22Rv1 (cell line): ENCODE data around the gene F10.

ENCODE experiments used
- ZFX ChIP-seq: fragments of 450-650 bp; IDR thresholded peaks from 2 replicates; pipeline ENCODE4 v1.6.1; 2017; ENCODE audit warnings: antibody characterized with exemption, borderline replicate concordance
- TF ChIP-seq, protein P1 (sequence below): fragments of 450-650 bp; IDR thresholded peaks from 2 replicates; pipeline ENCODE4 v1.5.1; 2017; ENCODE audit warnings: mild to moderate bottlenecking

- TF ChIP-seq, protein P1, sequence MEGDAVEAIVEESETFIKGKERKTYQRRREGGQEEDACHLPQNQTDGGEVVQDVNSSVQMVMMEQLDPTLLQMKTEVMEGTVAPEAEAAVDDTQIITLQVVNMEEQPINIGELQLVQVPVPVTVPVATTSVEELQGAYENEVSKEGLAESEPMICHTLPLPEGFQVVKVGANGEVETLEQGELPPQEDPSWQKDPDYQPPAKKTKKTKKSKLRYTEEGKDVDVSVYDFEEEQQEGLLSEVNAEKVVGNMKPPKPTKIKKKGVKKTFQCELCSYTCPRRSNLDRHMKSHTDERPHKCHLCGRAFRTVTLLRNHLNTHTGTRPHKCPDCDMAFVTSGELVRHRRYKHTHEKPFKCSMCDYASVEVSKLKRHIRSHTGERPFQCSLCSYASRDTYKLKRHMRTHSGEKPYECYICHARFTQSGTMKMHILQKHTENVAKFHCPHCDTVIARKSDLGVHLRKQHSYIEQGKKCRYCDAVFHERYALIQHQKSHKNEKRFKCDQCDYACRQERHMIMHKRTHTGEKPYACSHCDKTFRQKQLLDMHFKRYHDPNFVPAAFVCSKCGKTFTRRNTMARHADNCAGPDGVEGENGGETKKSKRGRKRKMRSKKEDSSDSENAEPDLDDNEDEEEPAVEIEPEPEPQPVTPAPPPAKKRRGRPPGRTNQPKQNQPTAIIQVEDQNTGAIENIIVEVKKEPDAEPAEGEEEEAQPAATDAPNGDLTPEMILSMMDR, result no peak
- no peak for TF ChIP-seq ZFX
Measured at GRCh38 chr13:113078902-113079780, 43.5 kb upstream of the F10 start.
